ENCODE data around the gene U2AF1. TPM values are rescaled to one million over a fixed set of nuclear protein-coding genes. Genes with fewer than 3 reads are reported as not detected.
"Not testable (repeated sequence)": the region's sequence is repeated elsewhere in the genome, so short reads cannot be mapped to it uniquely, and the experiment has no call there.

U2AF1 gene
- total and polyA plus RNA-seq, 4 experiments from 2014 or later = 71.1 to 96.0 (median 76.5) TPM

DNA sequence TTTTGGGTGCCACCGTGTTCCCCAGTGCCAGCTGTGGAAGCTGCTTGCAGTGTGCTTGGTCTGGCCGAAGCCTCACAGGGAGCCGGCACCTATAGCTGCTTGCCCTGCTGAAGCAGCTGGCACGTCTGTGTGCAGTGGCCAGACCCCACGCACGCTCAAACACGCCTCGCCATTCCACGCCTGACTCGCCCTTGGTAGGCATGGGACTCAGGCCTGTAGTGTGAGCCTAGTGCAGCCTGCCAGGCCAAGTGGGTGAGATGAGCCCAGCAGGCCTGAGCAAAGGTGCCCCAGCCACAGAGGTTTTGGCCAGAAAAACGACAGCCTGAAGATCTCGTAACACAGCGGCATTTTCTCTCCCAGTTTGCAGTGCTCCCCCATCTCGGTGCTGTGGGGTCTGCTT is 64.1 kb downstream of the U2AF1 start:
- H3K9me3 ChIP-seq (ENCODE audit: control insufficient read depth in 1 of 2, low read length in 2 of 2); H3K27ac Mint-ChIP-seq; DNase-seq; H3K27ac ChIP-seq (ENCODE audit: low read depth, low read length); H3K27me3 Mint-ChIP-seq; intact Hi-C loops (cut with micrococcal nuclease); H3K4me3 ChIP-seq (ENCODE audit: low read length in 2 of 2); H3K4me1 ChIP-seq (ENCODE audit: insufficient read depth, low read length); H3K36me3 ChIP-seq (ENCODE audit: insufficient read depth, low read length); H3K36me3 Mint-ChIP-seq; POLR2A ChIA-PET (ENCODE audit: partially characterized antibody); H3K9me3 Mint-ChIP-seq; H3K4me3 Mint-ChIP-seq; H3K27me3 ChIP-seq (ENCODE audit: insufficient read depth, low read length); CTCF ChIA-PET (ENCODE audit: partially characterized antibody); H3K4me1 Mint-ChIP-seq: not testable (repeated sequence)

Other genes with a start within 250 kb of the U2AF1 start
- 10 to 100 TPM; 23.5 to 27.5 TPM for gene WDR4, start 228.0 kb downstream of the U2AF1 start, total RNA-seq
- gene WDR4, start 228.0 kb downstream of the U2AF1 start, polyA plus RNA-seq = 10 to 100 TPM in 1 of 2 donors, 1 to 10 TPM in 1; 7.3 to 10.6 TPM
- 10 to 100 TPM; 28.1 to 33.2 TPM for gene NDUFV3, start 214.3 kb downstream of the U2AF1 start, total RNA-seq
- 10 to 100 TPM in 1 of 2 donors, 1 to 10 TPM in 1; 9.1 to 23.6 TPM for gene NDUFV3, start 214.3 kb downstream of the U2AF1 start, polyA plus RNA-seq
- gene ERVH48-1, start 181.9 kb downstream of the U2AF1 start, total RNA-seq = not detected
- not detected for gene ERVH48-1, start 181.9 kb downstream of the U2AF1 start, polyA plus RNA-seq
- gene PKNOX1, start 133.0 kb downstream of the U2AF1 start, total RNA-seq = 10 to 100 TPM; 21.5 to 24.8 TPM
- gene PKNOX1, start 133.0 kb downstream of the U2AF1 start, polyA plus RNA-seq = 10 to 100 TPM; 17.8 to 25.0 TPM
- gene CBS, start 31.7 kb downstream of the U2AF1 start, total RNA-seq = under 1 TPM in 1 of 2 experiments, not detected in 1; 0.81 TPM
- gene CBS, start 31.7 kb downstream of the U2AF1 start, polyA plus RNA-seq = not detected
- not detected for gene CRYAA, start 61.4 kb upstream of the U2AF1 start, total RNA-seq
- gene CRYAA, start 61.4 kb upstream of the U2AF1 start, polyA plus RNA-seq = not detected

All from CD4-positive, alpha-beta memory T cell (primary cell).